Stimulated activated CD4-positive, alpha-beta T cell treated with anti-CD3 and anti-CD28 coated beads, TNF-alpha, amount 100 ng/mL, for 4 hours (primary cell): Measurements from ENCODE around the gene RCOR2.
A peak's percentile ranks its signal among the peaks of the same experiment; 100 is the strongest.
"Not testable (repeated sequence)": the region's sequence is repeated elsewhere in the genome, so short reads cannot be mapped to it uniquely, and the experiment has no call there.

Experiments
- DNase-seq, 3 experiments: peaks; one replicate each; pipeline ENCODE4 v3.0.0-alpha.2; 2020; ENCODE audit warnings: low read depth in 3 of 3

Gene RCOR2

GRCh38 chr11:63879598-63880402 lies 37.2 kb downstream of the RCOR2 start:
- no peak for DNase-seq

GRCh38 chr11:63877658-63878241 lies 39.2 kb downstream of the RCOR2 start:
- DNase-seq: no peak

GRCh38 chr11:63876616-63877015 lies 40.3 kb downstream of the RCOR2 start:
- no peak for DNase-seq

- no peak for DNase-seq
Observed at GRCh38 chr11:63875506-63876065, 41.4 kb downstream of the RCOR2 start.

GRCh38 chr11:63874511-63874910 lies 42.5 kb downstream of the RCOR2 start:
- no peak for DNase-seq

- no peak for DNase-seq
Observed at GRCh38 chr11:63873311-63873710, 43.7 kb downstream of the RCOR2 start.

- DNase-seq: no peak
Observed at GRCh38 chr11:63872800-63873197, 44.2 kb downstream of the RCOR2 start.

- DNase-seq: no peak
Observed at GRCh38 chr11:63871962-63872799, 44.8 kb downstream of the RCOR2 start.

GRCh38 chr11:63870351-63871140 lies 46.4 kb downstream of the RCOR2 start:
- DNase-seq: no peak

- peak in 1 of 3 experiments; percentile 15 for DNase-seq
Observed at GRCh38 chr11:63869683-63870082, 47.3 kb downstream of the RCOR2 start.

GRCh38 chr11:63869171-63869591 lies 47.8 kb downstream of the RCOR2 start:
- DNase-seq: no peak

- no peak for DNase-seq
Observed at GRCh38 chr11:63868399-63869064, 48.4 kb downstream of the RCOR2 start.

GRCh38 chr11:63867511-63867910 lies 49.5 kb downstream of the RCOR2 start:
- no peak for DNase-seq

GRCh38 chr11:63866211-63866610 lies 50.8 kb downstream of the RCOR2 start:
- peak in 2 of 3 experiments; percentile 23 to 48 for DNase-seq

- DNase-seq: not testable (repeated sequence)
Observed at GRCh38 chr11:63863620-63864019, 53.3 kb downstream of the RCOR2 start.

- DNase-seq: no peak
Observed at GRCh38 chr11:63862923-63863322, 54.0 kb downstream of the RCOR2 start.
